CD1c-positive myeloid dendritic cell (primary cell): Measurements from ENCODE around the gene POP4.

Experiments
- DNase-seq: peaks from one replicate; pipeline ENCODE4 v3.0.0-alpha.2; 2016; ENCODE audit errors: extremely low spot score

Gene POP4

DNA sequence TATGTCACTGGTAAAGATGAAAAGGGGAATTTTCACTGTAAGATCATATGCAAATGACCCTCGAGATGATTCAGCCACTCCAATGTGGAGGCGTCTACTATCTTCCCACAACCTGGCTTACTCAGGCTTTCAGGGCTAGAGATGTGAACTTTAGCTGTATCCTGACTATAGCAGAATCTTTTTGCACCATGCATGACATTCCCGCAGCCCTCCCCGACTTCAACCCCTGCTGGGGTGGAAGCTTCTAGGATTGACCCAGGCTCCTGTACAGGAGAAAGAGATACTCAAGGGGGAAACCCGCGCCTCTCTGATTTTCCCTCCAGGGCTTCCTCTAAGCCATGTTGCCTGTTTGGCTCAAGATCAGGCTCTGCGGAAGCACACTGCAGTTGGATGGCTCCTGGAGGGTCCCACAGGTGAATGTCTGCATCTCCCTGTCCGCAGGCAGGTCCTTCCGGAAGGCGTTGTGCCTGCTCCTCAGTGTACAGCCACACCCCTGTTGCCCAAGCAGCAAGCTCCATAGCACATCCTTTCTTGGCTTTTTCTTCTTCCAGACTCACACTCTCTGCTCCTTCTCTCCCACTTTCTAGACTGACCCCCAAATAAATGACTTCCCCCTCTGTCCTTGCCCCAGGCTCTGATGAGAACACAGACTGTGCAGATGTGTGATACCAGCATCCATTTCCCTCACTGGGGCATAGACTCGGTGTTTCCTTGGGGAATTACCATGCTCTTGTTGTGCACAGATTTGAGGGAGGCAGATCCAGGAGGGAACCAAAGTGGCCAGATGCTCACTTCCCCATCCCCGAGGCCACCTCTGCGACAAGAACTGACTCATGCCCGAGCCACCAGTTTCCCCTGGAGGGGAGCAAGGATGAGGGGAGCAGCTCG is 29.1 kb upstream of the POP4 start:
- DNase-seq = peak; percentile 47

DNA sequence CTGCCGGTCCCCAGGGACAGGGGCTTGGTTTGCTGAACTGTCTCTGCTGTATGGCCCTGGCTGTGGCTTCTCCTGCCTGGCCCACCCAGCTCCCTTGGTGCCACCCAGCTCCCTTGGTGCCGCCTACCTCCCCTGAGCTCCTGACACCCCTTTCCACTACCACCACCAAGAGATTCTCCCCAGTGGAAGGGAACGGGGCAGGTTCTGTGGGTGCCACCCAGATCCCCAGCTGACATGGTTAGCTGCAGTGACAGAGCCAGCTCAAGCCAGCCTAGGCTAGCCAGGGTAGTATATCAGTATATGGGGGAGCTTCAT is 28.5 kb upstream of the POP4 start:
- DNase-seq = no peak

- no peak for DNase-seq
Observed at GRCh38 chr19:29578349-29578748, 27.7 kb upstream of the POP4 start.

- no peak for DNase-seq
Observed at GRCh38 chr19:29579308-29579910, 26.7 kb upstream of the POP4 start.

DNA sequence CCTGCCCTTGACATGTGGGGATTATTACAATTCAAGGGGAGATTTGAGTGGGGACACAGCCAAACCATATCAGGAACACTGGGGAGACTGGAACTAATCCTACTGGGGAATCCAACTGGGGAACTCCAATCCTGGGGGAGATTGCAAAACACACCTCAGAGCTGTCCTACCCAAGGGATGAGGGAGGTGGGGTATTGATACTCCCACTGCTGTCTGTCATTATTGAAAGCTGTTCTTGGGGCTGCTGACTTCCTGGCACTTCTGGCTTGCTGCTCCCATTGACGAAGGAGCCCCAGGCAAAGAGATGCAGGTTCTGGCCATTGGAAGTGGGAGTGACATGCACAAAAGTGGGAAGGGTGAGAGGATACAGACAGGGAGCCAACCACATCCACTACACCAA is 24.7 kb upstream of the POP4 start:
- DNase-seq = no peak

- no peak for DNase-seq
Observed at GRCh38 chr19:29583196-29583999, 22.7 kb upstream of the POP4 start.

DNA sequence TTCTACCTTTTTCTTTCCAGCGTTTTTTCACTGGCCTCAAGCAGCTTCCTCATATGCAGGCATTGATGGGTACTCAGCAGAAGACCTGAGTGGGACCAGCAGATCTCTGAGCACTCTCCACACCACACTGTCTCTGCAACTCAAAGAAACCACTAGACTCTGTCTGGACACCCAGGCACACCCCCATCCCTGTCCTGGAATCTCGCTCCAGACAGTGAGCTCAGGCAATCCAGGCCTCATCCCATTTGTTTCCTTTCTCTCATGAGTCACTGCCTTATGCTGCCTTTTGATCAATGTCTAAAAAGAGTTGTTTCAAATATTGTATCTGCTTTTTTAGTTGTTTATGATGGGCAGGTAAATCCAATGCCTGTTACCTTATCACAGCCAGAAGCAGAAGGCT is 19.7 kb upstream of the POP4 start:
- DNase-seq = no peak

GRCh38 chr19:29587059-29587458 is 19.0 kb upstream of the POP4 start:
- no peak for DNase-seq

GRCh38 chr19:29587518-29587986 is 18.5 kb upstream of the POP4 start:
- DNase-seq = peak; percentile 16

GRCh38 chr19:29588095-29588494 is 18.0 kb upstream of the POP4 start:
- DNase-seq = no peak

GRCh38 chr19:29590278-29590677 is 15.8 kb upstream of the POP4 start:
- no peak for DNase-seq

DNA sequence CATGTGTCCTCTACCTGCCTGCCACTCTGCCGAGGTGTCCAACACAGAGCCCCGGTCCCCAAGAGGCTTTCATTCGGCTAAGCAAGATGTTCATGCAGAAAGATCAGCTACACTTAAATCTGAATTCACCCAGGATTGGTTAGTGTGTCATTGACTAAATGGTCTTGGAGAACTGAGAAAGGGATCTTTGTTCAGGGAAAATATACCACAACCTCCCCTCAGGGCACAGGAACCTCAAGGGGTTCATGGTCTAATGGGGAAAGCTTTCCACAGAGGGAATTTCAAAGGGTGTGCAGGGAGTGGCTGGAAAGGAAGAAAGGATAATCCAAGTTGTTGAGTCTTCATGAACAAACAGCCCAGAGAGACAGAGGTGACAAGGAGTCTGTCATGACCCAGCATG is 14.4 kb upstream of the POP4 start:
- no peak for DNase-seq

DNA sequence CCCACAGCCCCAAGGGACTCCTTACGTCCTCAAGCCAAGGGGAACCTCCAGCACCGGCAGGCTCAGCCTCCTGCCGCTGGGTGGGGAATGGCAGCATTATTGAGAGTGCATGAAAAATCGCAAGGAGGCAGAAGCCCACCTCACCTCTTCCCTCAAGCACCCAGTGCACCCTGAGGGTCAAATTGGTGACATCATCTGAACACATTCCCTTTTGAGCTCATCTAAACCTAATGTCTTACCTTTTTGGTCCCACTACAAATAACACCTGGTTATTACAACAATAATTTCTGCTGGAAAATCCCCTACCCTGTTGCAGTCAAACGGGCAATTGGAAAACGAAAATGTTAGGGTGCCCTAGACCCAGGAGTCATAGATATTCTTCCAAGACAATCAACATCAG is 12.2 kb upstream of the POP4 start:
- no peak for DNase-seq

DNA sequence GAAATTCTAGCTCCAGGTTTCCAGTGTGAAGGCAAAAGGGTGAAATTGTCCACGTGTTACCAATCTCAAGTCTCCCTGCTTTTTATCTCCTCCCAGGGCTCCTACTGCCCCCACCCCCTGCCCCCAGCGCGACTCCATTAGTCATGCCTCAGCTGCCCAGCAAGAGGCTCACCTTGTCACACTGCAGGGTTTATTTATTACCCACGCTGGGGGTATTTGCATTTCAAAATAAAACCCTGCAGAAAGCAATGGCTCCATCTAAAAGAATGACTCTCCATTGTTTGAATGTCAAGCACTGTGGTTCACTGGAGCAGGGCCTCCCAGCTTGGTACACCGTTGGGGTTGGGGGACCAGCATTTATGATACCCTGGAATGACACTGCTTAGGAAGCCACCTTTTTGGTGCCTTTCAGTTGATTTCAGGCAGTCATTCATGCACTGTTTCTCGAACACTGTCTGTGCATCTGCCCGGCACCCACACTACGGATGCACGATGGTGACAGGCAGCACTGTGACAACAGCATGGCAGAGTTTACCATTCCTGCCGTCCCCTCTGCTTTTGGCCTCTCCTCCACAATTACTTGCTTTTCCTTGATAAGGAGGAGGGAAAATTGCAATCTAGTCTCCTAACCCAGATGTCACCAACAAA is 9.9 kb upstream of the POP4 start:
- no peak for DNase-seq

- DNase-seq = no peak
Observed at GRCh38 chr19:29596885-29597525, 9.1 kb upstream of the POP4 start.

DNA sequence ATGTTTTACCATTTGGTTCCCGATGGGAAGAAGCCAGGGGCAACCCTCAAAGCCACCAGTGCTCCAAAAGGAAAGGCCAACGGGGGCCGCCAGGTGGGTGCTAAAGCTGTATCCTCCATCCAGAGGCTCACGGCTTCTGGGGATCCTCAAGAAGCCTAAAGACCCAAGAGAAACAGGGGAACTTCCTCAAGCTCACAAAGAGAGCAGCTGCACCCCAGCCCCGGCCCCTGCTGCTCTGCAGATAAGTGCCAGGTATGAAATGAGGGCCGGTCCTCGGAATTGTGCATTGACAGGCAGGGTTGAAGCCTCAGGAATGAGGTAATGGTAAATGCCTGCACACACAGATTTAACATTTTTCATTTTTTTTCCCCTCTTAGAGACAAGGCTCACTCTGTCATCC is 8.0 kb upstream of the POP4 start:
- DNase-seq = no peak

- DNase-seq = no peak
Observed at GRCh38 chr19:29598496-29598895, 7.6 kb upstream of the POP4 start.

- DNase-seq = no peak
Observed at GRCh38 chr19:29603308-29603707, 2.8 kb upstream of the POP4 start.

- DNase-seq = no peak
Observed at GRCh38 chr19:29606420-29606747, 301 bp downstream of the POP4 start.

- no peak for DNase-seq
Observed at GRCh38 chr19:29609636-29610035, 3.6 kb downstream of the POP4 start.

- DNase-seq = no peak
Observed at GRCh38 chr19:29610213-29610573, 4.1 kb downstream of the POP4 start.
